Measurements from ENCODE around the gene C6. TPM values are rescaled to one million over a fixed set of nuclear protein-coding genes. Genes with fewer than 3 reads are reported as not detected.

C6 gene
- total RNA-seq, 5 donors from 2014 or later (not counting 1 experiment from before 2014, with no cell fraction given) = 0.32 to 0.49 (median 0.44) TPM; not detected in 2

DNA sequence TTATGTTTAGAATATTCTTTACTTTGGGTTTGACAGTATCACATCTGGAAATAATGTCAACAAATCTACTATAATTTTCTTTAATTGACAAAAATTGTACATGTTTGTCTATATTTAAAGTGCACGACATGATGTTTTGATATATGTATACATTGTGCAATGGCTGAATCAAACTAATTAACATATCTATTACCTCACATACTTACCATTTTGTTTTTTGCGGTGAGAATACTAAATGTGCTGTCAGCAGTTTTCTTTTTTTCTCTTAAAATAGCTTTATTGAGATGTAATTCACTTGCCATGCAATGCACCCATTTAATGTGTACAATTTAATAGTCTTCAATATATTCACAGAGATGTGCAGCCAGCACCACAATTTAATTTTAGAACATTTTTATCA, 10.6 kb upstream of the C6 start:
- no peak overlapping the region for H3K4me3 Mint-ChIP-seq
- H3K27ac Mint-ChIP-seq = no peak overlapping the region
- peaks cover 6 to 23% (median 12%) of the 10 kb centered on the region in 3 donors for H3K9me3 Mint-ChIP-seq
- ChIA-PET POLR2A (no interaction called here), CTCF (no interaction called here)
- DNase-seq (no peak), ATAC-seq (replicated peaks in 1 of 4) (no peak)
- H3K4me1 Mint-ChIP-seq = no peaks in the 10 kb centered on the region
- no peak overlapping the region for H3K4me3 ChIP-seq (ENCODE audit: control insufficient read depth in 1 of 2, extremely low read depth in 1 of 2, low read length in 1 of 2)
- no peak overlapping the region for H3K27ac ChIP-seq (ENCODE audit: low read length)
- no peaks in the 10 kb centered on the region for H3K4me1 ChIP-seq (ENCODE audit: control insufficient read depth in 1 of 2, extremely low read depth in 1 of 2, insufficient read depth in 2 of 2, low read length in 2 of 2)
- H3K27me3 ChIP-seq (replicated peaks in 1 of 2; ENCODE audit: control insufficient read depth in 2 of 2, extremely low read depth in 1 of 2, insufficient read depth in 2 of 2, low read length in 1 of 2) = no peaks in the 10 kb centered on the region
- no peaks in the 10 kb centered on the region for H3K27me3 Mint-ChIP-seq
- no peaks in the 10 kb centered on the region for H3K36me3 Mint-ChIP-seq
- WGBS (ENCODE audit: insufficient coverage) = no CpG with 5 or more reads among the region's 2 CpGs
- no peaks in the 10 kb centered on the region for H3K36me3 ChIP-seq (ENCODE audit: control insufficient read depth in 2 of 2, extremely low read depth in 1 of 2, insufficient read depth in 1 of 2, low read length in 1 of 2)
- H3K9me3 ChIP-seq = no peaks in the 10 kb centered on the region

DNA sequence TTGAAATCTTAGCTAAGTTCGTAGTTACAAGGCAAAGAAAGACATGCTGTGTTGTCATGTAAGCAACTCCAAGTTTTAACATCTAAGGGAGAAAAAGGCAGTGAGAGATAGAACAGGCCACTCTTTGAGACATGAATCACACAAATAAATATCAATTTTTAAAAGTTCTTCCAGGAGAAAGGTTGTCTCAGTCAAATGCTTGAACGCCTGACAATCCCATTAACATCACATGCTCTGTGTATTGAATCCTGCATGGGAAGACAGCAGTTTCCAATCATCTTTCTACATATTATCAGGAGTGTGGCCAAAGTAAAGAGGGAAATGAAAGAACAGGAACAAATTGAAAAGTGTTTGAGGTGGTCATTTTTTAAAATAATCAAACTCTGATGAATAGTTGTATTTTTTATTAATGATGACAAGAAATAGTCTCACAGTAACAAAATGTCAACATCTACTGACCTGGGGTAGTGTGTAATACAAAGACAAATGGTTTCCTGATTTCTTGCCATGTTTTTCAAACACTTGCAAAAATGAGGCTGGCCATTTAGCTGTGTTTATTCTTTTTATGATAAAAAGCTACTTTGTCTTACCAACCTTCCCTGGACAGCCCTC, 6.4 kb upstream of the C6 start:
- ChIA-PET POLR2A (no interaction called here), CTCF (no interaction called here)
- H3K4me3 Mint-ChIP-seq = no peak overlapping the region

DNA sequence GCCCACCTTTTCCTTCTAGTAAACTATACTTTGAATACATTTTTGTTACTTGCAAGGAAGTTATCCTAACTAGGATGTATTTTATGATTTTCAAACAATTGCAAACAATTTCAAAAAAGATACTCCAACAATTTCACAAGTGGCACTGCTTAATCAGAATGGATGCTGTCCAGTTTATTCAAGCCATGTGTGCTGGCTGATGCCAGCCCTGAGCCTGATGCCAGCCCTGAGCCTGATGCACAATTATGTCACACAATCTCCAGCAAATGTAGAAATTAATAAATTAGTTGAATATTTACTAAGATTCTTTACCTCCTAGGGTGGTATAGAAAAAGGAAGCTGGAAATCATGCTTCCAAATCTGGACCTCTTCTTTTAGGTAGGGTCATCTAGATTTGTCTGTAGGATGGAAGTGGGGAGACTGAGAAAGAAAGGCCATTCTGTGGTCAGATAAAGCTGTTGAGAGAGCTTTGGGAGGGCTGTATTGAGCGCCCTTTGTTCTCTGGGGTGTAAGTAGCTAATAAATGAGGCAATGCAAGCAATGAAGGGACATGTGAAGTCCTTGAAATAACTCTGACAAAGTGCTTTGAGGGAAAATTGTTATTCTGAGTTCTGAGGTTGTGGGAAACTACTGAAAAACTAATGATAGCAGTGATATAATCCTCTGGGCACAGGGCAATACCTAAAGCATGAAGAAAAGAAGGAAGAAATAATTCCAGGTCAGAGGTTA, 5.8 kb upstream of the C6 start:
- POLR2A ChIA-PET = no interaction called here
- H3K36me3 ChIP-seq (ENCODE audit: control insufficient read depth in 2 of 2, extremely low read depth in 1 of 2, insufficient read depth in 1 of 2, low read length in 1 of 2) = no peaks in the 10 kb centered on the region
- peaks cover 0 to 6% (median 0%) of the 10 kb centered on the region in 3 donors for H3K9me3 Mint-ChIP-seq

More for the DNA sequence above, 6.4 kb upstream of the C6 start:
- no CpG with 5 or more reads among the region's 2 CpGs for WGBS (ENCODE audit: insufficient coverage)
- no peak for DNase-seq
- H3K27ac ChIP-seq (ENCODE audit: low read length) = no peak overlapping the region
- no peaks in the 10 kb centered on the region for H3K4me1 ChIP-seq (ENCODE audit: control insufficient read depth in 1 of 2, extremely low read depth in 1 of 2, insufficient read depth in 2 of 2, low read length in 2 of 2)
- no peaks in the 10 kb centered on the region for H3K36me3 ChIP-seq (ENCODE audit: control insufficient read depth in 2 of 2, extremely low read depth in 1 of 2, insufficient read depth in 1 of 2, low read length in 1 of 2)
- Mint-ChIP-seq H3K27me3 (no peaks in the 10 kb centered on the region), H3K27ac (no peak overlapping the region), H3K36me3 (no peaks in the 10 kb centered on the region), H3K4me1 (no peaks in the 10 kb centered on the region), H3K9me3 (peaks cover 0 to 6% (median 0%) of the 10 kb centered on the region in 3 donors)
- H3K27me3 ChIP-seq (replicated peaks in 1 of 2; ENCODE audit: control insufficient read depth in 2 of 2, extremely low read depth in 1 of 2, insufficient read depth in 2 of 2, low read length in 1 of 2) = no peaks in the 10 kb centered on the region
- no peak for ATAC-seq (replicated peaks in 1 of 4)
- no peak overlapping the region for H3K4me3 ChIP-seq (ENCODE audit: control insufficient read depth in 1 of 2, extremely low read depth in 1 of 2, low read length in 1 of 2)
- no peaks in the 10 kb centered on the region for H3K9me3 ChIP-seq

DNA sequence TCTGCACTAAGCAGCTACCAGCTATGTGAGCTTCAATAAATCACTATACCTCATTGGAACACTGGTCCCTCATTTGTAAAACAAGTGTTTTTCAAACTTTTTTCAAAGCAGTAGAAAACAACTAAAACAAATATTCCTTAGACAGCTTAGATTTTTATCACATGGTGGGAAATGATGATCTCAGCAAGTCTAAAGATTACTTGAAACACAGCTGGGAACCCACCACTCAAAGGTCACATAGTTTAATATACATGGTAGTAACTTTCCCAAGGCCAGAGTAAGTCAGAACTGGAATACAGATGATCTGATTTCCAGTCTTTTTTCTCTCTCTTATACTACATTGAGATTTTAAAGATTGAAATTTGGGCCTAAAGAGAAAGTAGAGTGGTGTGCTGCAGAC, 850 bp upstream of the C6 start:
- Histone ChIP-seq H3K27ac (ENCODE audit: low read length) (no peak overlapping the region), H3K36me3 (ENCODE audit: control insufficient read depth in 2 of 2, extremely low read depth in 1 of 2, insufficient read depth in 1 of 2, low read length in 1 of 2) (no peaks in the 10 kb centered on the region), H3K9me3 (no peaks in the 10 kb centered on the region), H3K4me1 (ENCODE audit: control insufficient read depth in 1 of 2, extremely low read depth in 1 of 2, insufficient read depth in 2 of 2, low read length in 2 of 2) (no peaks in the 10 kb centered on the region), H3K27me3 (replicated peaks in 1 of 2; ENCODE audit: control insufficient read depth in 2 of 2, extremely low read depth in 1 of 2, insufficient read depth in 2 of 2, low read length in 1 of 2) (no peaks in the 10 kb centered on the region), H3K4me3 (ENCODE audit: control insufficient read depth in 1 of 2, extremely low read depth in 1 of 2, low read length in 1 of 2) (no peak overlapping the region)
- H3K27ac Mint-ChIP-seq = no peak overlapping the region
- ATAC-seq (replicated peaks in 1 of 4) (no peak), DNase-seq (no peak)
- no peaks in the 10 kb centered on the region for H3K4me1 Mint-ChIP-seq
- H3K27me3 Mint-ChIP-seq = no peaks in the 10 kb centered on the region
- peaks cover 0 to 3% (median 0%) of the 10 kb centered on the region in 3 donors for H3K9me3 Mint-ChIP-seq
- POLR2A ChIA-PET = no interaction called here
- CTCF ChIA-PET = no interaction called here
- H3K36me3 Mint-ChIP-seq = no peaks in the 10 kb centered on the region
- no peak overlapping the region for H3K4me3 Mint-ChIP-seq

More for the DNA sequence above, 5.8 kb upstream of the C6 start:
- H3K27me3 Mint-ChIP-seq = no peaks in the 10 kb centered on the region
- Histone ChIP-seq H3K27me3 (replicated peaks in 1 of 2; ENCODE audit: control insufficient read depth in 2 of 2, extremely low read depth in 1 of 2, insufficient read depth in 2 of 2, low read length in 1 of 2) (no peaks in the 10 kb centered on the region), H3K4me1 (ENCODE audit: control insufficient read depth in 1 of 2, extremely low read depth in 1 of 2, insufficient read depth in 2 of 2, low read length in 2 of 2) (no peaks in the 10 kb centered on the region), H3K4me3 (ENCODE audit: control insufficient read depth in 1 of 2, extremely low read depth in 1 of 2, low read length in 1 of 2) (no peak overlapping the region), H3K9me3 (no peaks in the 10 kb centered on the region), H3K27ac (ENCODE audit: low read length) (no peak overlapping the region)
- no peak overlapping the region for H3K4me3 Mint-ChIP-seq
- no peak overlapping the region for H3K27ac Mint-ChIP-seq
- DNase-seq (no peak), ATAC-seq (replicated peaks in 1 of 4) (no peak)
- H3K4me1 Mint-ChIP-seq = no peaks in the 10 kb centered on the region
- H3K36me3 Mint-ChIP-seq = no peaks in the 10 kb centered on the region
- CTCF ChIA-PET = no interaction called here
- WGBS (ENCODE audit: insufficient coverage) = 46% methylated on average over 1 of the region's 1 CpG

- H3K36me3 ChIP-seq (ENCODE audit: control insufficient read depth in 2 of 2, extremely low read depth in 1 of 2, insufficient read depth in 1 of 2, low read length in 1 of 2) = no peaks in the 10 kb centered on the region
- DNase-seq (no peak), ATAC-seq (replicated peaks in 1 of 4) (no peak)
- no peaks in the 10 kb centered on the region for H3K27me3 Mint-ChIP-seq
- CTCF ChIA-PET = no interaction called here
- no peak overlapping the region for H3K27ac Mint-ChIP-seq
- H3K4me3 Mint-ChIP-seq = no peak overlapping the region
- H3K27ac ChIP-seq (ENCODE audit: low read length) = no peak overlapping the region
- H3K4me1 Mint-ChIP-seq = no peaks in the 10 kb centered on the region
- no peaks in the 10 kb centered on the region for H3K4me1 ChIP-seq (ENCODE audit: control insufficient read depth in 1 of 2, extremely low read depth in 1 of 2, insufficient read depth in 2 of 2, low read length in 2 of 2)
- H3K36me3 Mint-ChIP-seq = no peaks in the 10 kb centered on the region
- no peak overlapping the region for H3K4me3 ChIP-seq (ENCODE audit: control insufficient read depth in 1 of 2, extremely low read depth in 1 of 2, low read length in 1 of 2)
- no CpG with 5 or more reads among the region's 1 CpG for WGBS (ENCODE audit: insufficient coverage)
- peaks cover 0 to 3% (median 0%) of the 10 kb centered on the region in 3 donors for H3K9me3 Mint-ChIP-seq
- no peaks in the 10 kb centered on the region for H3K27me3 ChIP-seq (replicated peaks in 1 of 2; ENCODE audit: control insufficient read depth in 2 of 2, extremely low read depth in 1 of 2, insufficient read depth in 2 of 2, low read length in 1 of 2)
- H3K9me3 ChIP-seq = no peaks in the 10 kb centered on the region
- POLR2A ChIA-PET = no interaction called here
Observed at GRCh38 chr5:41212935-41213334, 397 bp downstream of the C6 start.

DNA sequence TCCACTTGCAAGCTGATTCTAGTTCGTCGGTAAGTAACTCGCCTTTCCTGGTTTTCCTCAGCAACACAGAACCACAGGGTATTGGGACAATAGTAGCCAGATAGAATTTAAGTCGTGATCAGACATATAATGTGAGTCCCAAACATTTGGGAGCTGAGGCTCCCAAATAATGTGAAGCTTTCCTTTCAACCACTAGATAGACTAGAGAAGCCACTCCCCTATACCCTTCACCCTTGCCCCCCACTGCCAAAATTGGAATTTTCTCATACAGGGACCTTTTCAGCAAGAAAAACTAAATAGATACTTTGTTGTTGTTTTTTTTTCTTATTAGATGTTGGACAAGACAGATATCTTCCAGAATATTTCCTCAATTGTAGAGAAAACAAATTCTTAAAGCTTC, 1.9 kb downstream of the C6 start:
- POLR2A ChIA-PET = no interaction called here
- Mint-ChIP-seq H3K36me3 (no peaks in the 10 kb centered on the region), H3K4me1 (no peaks in the 10 kb centered on the region), H3K27ac (no peak overlapping the region), H3K27me3 (no peaks in the 10 kb centered on the region), H3K9me3 (peaks cover 0 to 3% (median 0%) of the 10 kb centered on the region in 3 donors), H3K4me3 (no peak overlapping the region)
- CTCF ChIA-PET = no interaction called here
- no peak overlapping the region for H3K27ac ChIP-seq (ENCODE audit: low read length)
- no peak for DNase-seq
- H3K27me3 ChIP-seq (replicated peaks in 1 of 2; ENCODE audit: control insufficient read depth in 2 of 2, extremely low read depth in 1 of 2, insufficient read depth in 2 of 2, low read length in 1 of 2) = no peaks in the 10 kb centered on the region
- no peaks in the 10 kb centered on the region for H3K9me3 ChIP-seq
- no peaks in the 10 kb centered on the region for H3K36me3 ChIP-seq (ENCODE audit: control insufficient read depth in 2 of 2, extremely low read depth in 1 of 2, insufficient read depth in 1 of 2, low read length in 1 of 2)
- H3K4me1 ChIP-seq (ENCODE audit: control insufficient read depth in 1 of 2, extremely low read depth in 1 of 2, insufficient read depth in 2 of 2, low read length in 2 of 2) = no peaks in the 10 kb centered on the region
- no CpG with 5 or more reads among the region's 4 CpGs for WGBS (ENCODE audit: insufficient coverage)
- no peak overlapping the region for H3K4me3 ChIP-seq (ENCODE audit: control insufficient read depth in 1 of 2, extremely low read depth in 1 of 2, low read length in 1 of 2)
- no peak for ATAC-seq (replicated peaks in 1 of 4)
